Measurements from ENCODE around the gene MBD5.

GRCh38 chr2:148132412-148132811 is 111.5 kb downstream of the MBD5 start:
- TF ChIP-seq POLR2A (IDR thresholded peaks at IDR 0.05), result no peak
- no peak for TF ChIP-seq CTCF (IDR thresholded peaks at IDR 0.05)
- no peak for TF ChIP-seq EP300 (IDR thresholded peaks at IDR 0.05)
- no peak for TF ChIP-seq POLR2AphosphoS5 (IDR thresholded peaks at IDR 0.05)
